Sigmoid colon (tissue), 7 donors: ENCODE data around the gene E2F6. TPM values are rescaled to one million over a fixed set of nuclear protein-coding genes. Genes with fewer than 3 reads are reported as not detected.

ENCODE experiments used
- DNase-seq: peaks from one replicate; pipeline ENCODE4 v3.0.0-alpha.2; 2019
- H3K27ac ChIP-seq, 4 donors: fragments of 200-600 bp; sonication (generic); one replicate each; pipeline ENCODE4 v1.5.1; 2016 to 2019; ENCODE audit warnings: mild to moderate bottlenecking in 1 of 4
- H3K27me3 ChIP-seq, 3 donors: fragments of 200-600 bp; sonication (generic); one replicate each; pipeline ENCODE4 v1.5.1; 2019; ENCODE audit warnings: mild to moderate bottlenecking in 1 of 3
- H3K36me3 ChIP-seq, 4 donors: fragments of 200-600 bp; sonication (generic); one replicate each; pipeline ENCODE4 v1.5.1; 2016 to 2019
- H3K4me1 ChIP-seq, 4 donors: fragments of 200-600 bp; sonication (generic); one replicate each; pipeline ENCODE4 v1.5.1; 2017 to 2019
- H3K4me3 ChIP-seq, 4 donors: fragments of 200-600 bp; sonication (generic); one replicate each; pipeline ENCODE4 v1.5.1; 2017 to 2019; ENCODE audit warnings: mild to moderate bottlenecking in 2 of 4, moderate library complexity in 1 of 4
- H3K9me3 ChIP-seq, 4 donors: fragments of 200-600 bp in 3 of 4; sonication (generic) in 3 of 4; one replicate each; pipeline versions ENCODE4 v1.5.1 to v1.6.1; 2013 to 2019
- EP300 ChIP-seq, 4 donors: sonication (generic); formaldehyde crosslinking; IDR thresholded peaks; one replicate each; pipeline ENCODE4 v1.6.1; 2017; ENCODE audit warnings: antibody characterized with exemption in 4 of 4
- POLR2A ChIP-seq, 2 donors: fragments of 450-650 bp; IDR thresholded peaks; one replicate each; pipeline ENCODE4 v1.6.1; 2016; ENCODE audit warnings: antibody characterized with exemption in 2 of 2, mild to moderate bottlenecking in 2 of 2, moderate library complexity in 2 of 2
- POLR2AphosphoS5 ChIP-seq, 4 donors: sonication (generic); formaldehyde crosslinking; IDR thresholded peaks; one replicate each; pipeline ENCODE4 v1.6.1; 2017; ENCODE audit warnings: antibody characterized with exemption in 4 of 4
- WGBS, 2 donors: extraction: QIAGEN DNeasy Blood & Tissue Kit; methylation state at CpG; one replicate each; pipeline ENCODE4 v1.1.7; 2013; 5-methylcytosine and 5-hydroxymethylcytosine counted together
- intact Hi-C: fragments of 100-400 bp; cut with DNase I; formaldehyde crosslinking; loops from one replicate; pipeline ENCODE4 v1.15.1; 2023
- polyA plus RNA-seq, 3 donors: library from polyadenylated mRNA; stranded (reverse); fragments of 200-250 nt; gene quantifications; one replicate each; pipeline ENCODE4 v1.2.3, GENCODE V29; 2013
- total RNA-seq, 4 donors: library from RNA; depleted of rRNA; stranded (reverse); fragments of >200 nt; gene quantifications; one replicate each; pipeline ENCODE4 v1.1.0, GENCODE V29; 2016
- TF ChIP-seq, protein P1 (sequence below), 4 experiments: fragments of 450-650 bp in 3 of 4; fragments of 200-600 bp in 1 of 4; IDR thresholded peaks; one replicate each; pipeline ENCODE4 v1.5.1; 2016 to 2019; ENCODE audit warnings: antibody characterized with exemption in 4 of 4, mild to moderate bottlenecking in 3 of 4, moderate library complexity in 2 of 4
- donor health status: healthy with polysubstance abuse.
- donor health status: Bipolar disorder and iron deficiency.
- donor health status: healthy.

Gene E2F6
- total and polyA plus RNA-seq, 7 donors = 3.6 to 24.2 (median 11.8) TPM

DNA sequence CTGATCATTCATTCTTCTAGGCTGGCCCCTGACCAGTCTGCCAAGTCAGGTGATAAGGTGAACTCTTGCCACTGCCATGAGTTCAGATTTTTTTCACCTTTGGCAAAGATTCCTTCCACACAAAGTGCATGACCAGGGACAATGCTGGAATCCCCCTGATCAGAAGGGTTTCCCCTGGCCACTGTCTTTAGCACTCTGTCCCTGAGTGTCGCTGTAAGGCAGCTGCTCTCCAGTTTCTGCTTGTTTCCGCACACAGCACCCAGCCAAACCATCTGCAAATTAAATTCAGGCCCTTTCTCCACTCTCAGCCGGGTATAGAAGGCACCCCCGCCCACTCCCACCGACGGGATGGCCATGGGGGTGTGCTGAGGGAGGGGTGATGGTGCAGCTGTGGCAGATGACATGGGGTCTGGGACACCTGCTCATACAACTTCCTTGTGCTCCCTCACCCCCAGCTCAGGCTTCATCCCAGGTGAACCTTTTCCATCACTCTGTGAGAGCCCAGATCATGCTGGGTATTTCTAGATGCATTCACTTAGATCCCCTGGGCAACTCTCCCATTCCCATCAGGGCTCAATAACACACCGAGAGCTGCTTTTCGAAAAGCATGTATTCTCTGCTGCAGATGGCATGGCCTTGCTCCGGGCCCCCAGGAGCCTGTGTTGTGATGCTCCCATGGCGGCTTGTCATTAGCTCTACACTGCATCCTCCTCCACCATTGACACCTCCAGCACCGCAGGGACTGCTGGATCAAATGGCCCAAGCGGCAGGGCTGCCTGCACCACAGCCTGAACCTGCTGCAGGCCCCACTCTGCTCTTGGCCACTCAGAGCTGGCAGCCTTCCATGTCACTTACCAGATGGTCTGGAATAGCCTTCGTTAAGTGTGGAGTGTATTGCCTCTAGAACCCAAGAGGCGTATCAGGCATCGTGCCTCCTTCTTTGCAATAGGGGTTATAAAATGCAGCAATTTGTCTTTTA, 69.2 kb downstream of the E2F6 start:
- no peak overlapping the region for H3K4me3 ChIP-seq
- 85 to 87% methylated on average over 15 of the region's 15 CpGs for WGBS, 2 donors
- TF ChIP-seq POLR2A (IDR thresholded peaks at IDR 0.05) = no peak
- TF ChIP-seq, protein P1, sequence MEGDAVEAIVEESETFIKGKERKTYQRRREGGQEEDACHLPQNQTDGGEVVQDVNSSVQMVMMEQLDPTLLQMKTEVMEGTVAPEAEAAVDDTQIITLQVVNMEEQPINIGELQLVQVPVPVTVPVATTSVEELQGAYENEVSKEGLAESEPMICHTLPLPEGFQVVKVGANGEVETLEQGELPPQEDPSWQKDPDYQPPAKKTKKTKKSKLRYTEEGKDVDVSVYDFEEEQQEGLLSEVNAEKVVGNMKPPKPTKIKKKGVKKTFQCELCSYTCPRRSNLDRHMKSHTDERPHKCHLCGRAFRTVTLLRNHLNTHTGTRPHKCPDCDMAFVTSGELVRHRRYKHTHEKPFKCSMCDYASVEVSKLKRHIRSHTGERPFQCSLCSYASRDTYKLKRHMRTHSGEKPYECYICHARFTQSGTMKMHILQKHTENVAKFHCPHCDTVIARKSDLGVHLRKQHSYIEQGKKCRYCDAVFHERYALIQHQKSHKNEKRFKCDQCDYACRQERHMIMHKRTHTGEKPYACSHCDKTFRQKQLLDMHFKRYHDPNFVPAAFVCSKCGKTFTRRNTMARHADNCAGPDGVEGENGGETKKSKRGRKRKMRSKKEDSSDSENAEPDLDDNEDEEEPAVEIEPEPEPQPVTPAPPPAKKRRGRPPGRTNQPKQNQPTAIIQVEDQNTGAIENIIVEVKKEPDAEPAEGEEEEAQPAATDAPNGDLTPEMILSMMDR (IDR thresholded peaks at IDR 0.05) = no peak
- TF ChIP-seq EP300 (IDR thresholded peaks at IDR 0.05) = no peak
- TF ChIP-seq POLR2AphosphoS5 (IDR thresholded peaks at IDR 0.05) = no peak

DNA sequence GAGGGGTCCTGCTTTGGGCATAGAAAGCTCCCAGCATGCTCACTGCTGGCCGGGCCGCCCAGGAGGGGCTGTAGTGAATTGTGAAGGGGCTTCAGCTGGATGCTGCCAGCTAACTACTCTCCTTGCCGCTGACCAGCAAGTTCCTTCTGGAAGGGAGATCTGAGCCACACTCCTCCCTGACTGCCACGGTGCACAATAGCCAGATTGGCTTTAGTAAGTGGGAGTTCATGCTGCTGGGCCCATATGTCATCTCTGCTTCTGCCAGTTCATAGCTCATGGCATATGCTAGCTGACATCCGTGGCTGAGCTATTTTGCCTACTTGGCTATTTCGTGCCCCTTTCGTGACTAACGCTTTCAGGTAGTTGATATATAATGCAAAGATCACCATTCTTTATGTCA, 69.9 kb downstream of the E2F6 start:
- 94 to 96% methylated on average over 8 of the region's 8 CpGs for WGBS, 2 donors
- TF ChIP-seq EP300 (IDR thresholded peaks at IDR 0.05) (no peak), POLR2A (IDR thresholded peaks at IDR 0.05) (no peak), POLR2AphosphoS5 (IDR thresholded peaks at IDR 0.05) (no peak)
- TF ChIP-seq, protein P1 (IDR thresholded peaks at IDR 0.05) = no peak
- Histone ChIP-seq H3K27me3 (no peaks in the 10 kb centered on the region), H3K9me3 (no peaks in the 10 kb centered on the region), H3K36me3 (no peaks in the 10 kb centered on the region), H3K4me1 (peaks cover 0 to 18% (median 11%) of the 10 kb centered on the region in 4 donors), H3K27ac (no peak overlapping the region), H3K4me3 (no peak overlapping the region)
- no peak for DNase-seq
- intact Hi-C loops = no loop called here

More for the DNA sequence above, 69.2 kb downstream of the E2F6 start:
- Histone ChIP-seq H3K4me1 (peaks cover 0 to 10% (median 5%) of the 10 kb centered on the region in 4 donors), H3K27me3 (no peaks in the 10 kb centered on the region), H3K27ac (no peak overlapping the region), H3K9me3 (no peaks in the 10 kb centered on the region), H3K36me3 (no peaks in the 10 kb centered on the region)
- intact Hi-C loops = no loop called here
- DNase-seq = no peak

DNA sequence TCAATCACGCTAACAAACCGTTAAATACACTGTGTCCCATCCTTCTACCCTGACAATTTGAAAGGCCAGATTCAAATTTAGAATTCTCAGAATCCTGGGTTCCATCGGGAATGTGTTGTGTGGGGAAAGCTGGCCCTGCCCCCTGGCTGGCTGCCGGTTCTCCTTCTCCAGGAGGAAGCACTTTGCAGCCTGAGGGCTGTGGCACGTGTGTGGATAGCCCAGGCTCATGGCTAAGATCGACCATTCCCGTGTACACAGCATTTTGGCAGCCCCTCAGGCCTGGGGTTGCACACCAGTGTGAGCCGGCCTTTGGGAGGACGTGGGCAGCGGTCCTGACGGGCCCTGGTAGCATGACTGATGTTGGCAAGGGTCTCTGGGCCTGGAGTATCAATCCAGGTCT, 70.6 kb downstream of the E2F6 start:
- Histone ChIP-seq H3K27ac (peak overlapping the region in 1 of 4 donors; percentile 44), H3K27me3 (no peaks in the 10 kb centered on the region)

More for the DNA sequence above, 70.6 kb downstream of the E2F6 start:
- no peak overlapping the region for H3K4me3 ChIP-seq
- no peak for DNase-seq
- no peaks in the 10 kb centered on the region for H3K36me3 ChIP-seq
- WGBS, 2 donors = 59 to 74% methylated on average over 11 of the region's 11 CpGs
- H3K9me3 ChIP-seq = no peaks in the 10 kb centered on the region
- TF ChIP-seq POLR2A (IDR thresholded peaks at IDR 0.05) (no peak), EP300 (IDR thresholded peaks at IDR 0.05) (no peak), POLR2AphosphoS5 (IDR thresholded peaks at IDR 0.05) (no peak)
- TF ChIP-seq, protein P1 (IDR thresholded peaks at IDR 0.05) = no peak
- intact Hi-C loops = no loop called here
- H3K4me1 ChIP-seq = peaks cover 0 to 18% (median 11%) of the 10 kb centered on the region in 4 donors

Other genes with a start within 250 kb of the E2F6 start
- gene ROCK2, start 121.5 kb downstream of the E2F6 start, total RNA-seq = 10 to 100 TPM; 43.5 to 74.8 (median 48.3) TPM
- gene ROCK2, start 121.5 kb downstream of the E2F6 start, polyA plus RNA-seq = 10 to 100 TPM; 15.2 to 21.3 (median 16.8) TPM
- 1 to 10 TPM in 3 of 4 donors, under 1 TPM in 1; 0.71 to 2.5 (median 1.6) TPM for gene GREB1, start 67.9 kb upstream of the E2F6 start, total RNA-seq
- gene GREB1, start 67.9 kb upstream of the E2F6 start, polyA plus RNA-seq = under 1 TPM in 2 of 3 donors, not detected in 1; 0.28 to 0.46 TPM
- not detected for gene NTSR2, start 204.0 kb upstream of the E2F6 start, total RNA-seq
- under 1 TPM in 2 of 3 donors, not detected in 1; 0.04 to 0.60 TPM for gene NTSR2, start 204.0 kb upstream of the E2F6 start, polyA plus RNA-seq